Bronchial epithelial cell (primary cell): ENCODE measurements around the gene INTS1. TPM values are rescaled to one million over a fixed set of nuclear protein-coding genes. Genes with fewer than 3 reads are reported as not detected.

ENCODE experiments used
- DNase-seq: peaks from one replicate; pipeline ENCODE4 v3.0.0-alpha.2; 2010; ENCODE audit warnings: low read depth
- FAIRE-seq: peaks from 2 replicates; lab custom pipeline; 2011; peaks lifted over from hg19 to GRCh38; lab: Jason Lieb, UNC
- H3K27me3 ChIP-seq: 2 replicates; pipeline ENCODE4 v1.5.1; 2011; ENCODE audit warnings: low read length; ENCODE audit not compliant: control insufficient read depth, insufficient read depth
- H3K36me3 ChIP-seq: 2 replicates; pipeline ENCODE4 v1.5.1; 2011; ENCODE audit warnings: low read length; ENCODE audit not compliant: control insufficient read depth, insufficient read depth
- H3K4me3 ChIP-seq: 2 replicates; pipeline ENCODE4 v1.5.1; 2011; ENCODE audit warnings: mild to moderate bottlenecking, low read depth, low read length, control low read depth
- total RNA-seq: library from RNA; depleted of rRNA; stranded (reverse); fragments of >200 nt; gene quantifications from 2 replicates; pipeline ENCODE4 v1.2.1, GENCODE V29; 2014
- TF ChIP-seq, protein P1 (sequence below): IDR thresholded peaks from 2 replicates; pipeline ENCODE4 v1.5.1; 2011; ENCODE audit warnings: mild to moderate bottlenecking, moderate library complexity, low read length, control low read depth, inconsistent platforms; ENCODE audit not compliant: insufficient read depth, severe bottlenecking

Gene INTS1
- total RNA-seq, 1 donor from 2014 or later, result 18.7 TPM

DNA sequence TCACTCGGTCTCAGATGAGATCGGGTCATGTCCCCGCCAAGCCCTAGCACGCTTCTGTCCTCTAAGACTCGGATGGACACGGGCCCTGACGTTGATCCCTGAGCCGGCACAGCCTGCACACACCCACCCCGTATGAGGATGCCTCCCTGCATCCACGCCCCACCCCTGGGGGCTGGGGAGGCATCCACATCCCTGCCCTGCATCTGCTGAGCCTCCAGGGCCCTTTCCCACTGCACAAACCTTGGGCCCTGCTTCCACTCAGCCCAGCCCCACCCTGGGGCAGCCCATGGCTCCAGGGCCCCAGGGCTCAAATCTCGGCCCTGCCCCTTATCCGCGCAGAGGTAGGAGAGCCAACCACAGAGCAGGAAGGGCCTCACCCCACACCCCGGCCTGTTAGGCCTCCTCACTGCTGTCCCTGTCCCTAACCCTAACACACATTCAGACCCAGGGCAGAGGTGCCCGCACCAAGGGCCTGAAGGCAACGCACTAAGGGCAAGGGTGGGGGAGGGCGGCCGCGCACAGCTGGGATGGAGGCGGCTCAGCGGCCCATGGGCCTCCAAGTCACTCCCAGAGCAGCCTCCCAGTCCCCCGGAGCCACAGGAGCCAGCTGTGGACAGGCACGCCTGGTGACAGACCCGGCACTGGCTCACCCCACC lies 35.4 kb downstream of the INTS1 start:
- Histone ChIP-seq H3K4me3 (no peak overlapping the region), H3K27me3 (no peaks in the 10 kb centered on the region), H3K36me3 (peaks cover 25% of the 10 kb centered on the region)
- TF ChIP-seq, protein P1, sequence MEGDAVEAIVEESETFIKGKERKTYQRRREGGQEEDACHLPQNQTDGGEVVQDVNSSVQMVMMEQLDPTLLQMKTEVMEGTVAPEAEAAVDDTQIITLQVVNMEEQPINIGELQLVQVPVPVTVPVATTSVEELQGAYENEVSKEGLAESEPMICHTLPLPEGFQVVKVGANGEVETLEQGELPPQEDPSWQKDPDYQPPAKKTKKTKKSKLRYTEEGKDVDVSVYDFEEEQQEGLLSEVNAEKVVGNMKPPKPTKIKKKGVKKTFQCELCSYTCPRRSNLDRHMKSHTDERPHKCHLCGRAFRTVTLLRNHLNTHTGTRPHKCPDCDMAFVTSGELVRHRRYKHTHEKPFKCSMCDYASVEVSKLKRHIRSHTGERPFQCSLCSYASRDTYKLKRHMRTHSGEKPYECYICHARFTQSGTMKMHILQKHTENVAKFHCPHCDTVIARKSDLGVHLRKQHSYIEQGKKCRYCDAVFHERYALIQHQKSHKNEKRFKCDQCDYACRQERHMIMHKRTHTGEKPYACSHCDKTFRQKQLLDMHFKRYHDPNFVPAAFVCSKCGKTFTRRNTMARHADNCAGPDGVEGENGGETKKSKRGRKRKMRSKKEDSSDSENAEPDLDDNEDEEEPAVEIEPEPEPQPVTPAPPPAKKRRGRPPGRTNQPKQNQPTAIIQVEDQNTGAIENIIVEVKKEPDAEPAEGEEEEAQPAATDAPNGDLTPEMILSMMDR, result no peak
- FAIRE-seq (no peak), DNase-seq (no peak)

DNA sequence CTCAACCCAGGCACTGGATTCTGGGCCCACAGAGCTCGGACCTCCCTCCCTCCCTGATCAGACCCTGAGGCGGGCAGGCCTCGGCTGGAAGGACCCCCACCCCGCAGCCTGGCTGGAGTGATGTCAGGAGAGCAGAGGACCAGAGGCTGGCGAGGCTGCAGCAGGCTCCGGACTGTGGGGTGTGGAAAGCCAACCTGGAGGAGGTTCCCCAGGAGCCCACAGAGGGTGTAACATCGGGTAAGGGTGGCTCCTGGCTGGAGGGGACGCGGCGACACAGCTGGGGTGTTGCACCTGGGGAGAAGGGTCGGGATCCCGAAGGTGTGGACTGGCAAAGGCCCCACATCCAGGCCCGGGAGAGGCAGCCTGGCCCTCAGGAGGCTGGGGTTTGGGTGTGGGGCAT lies 36.0 kb downstream of the INTS1 start:
- Histone ChIP-seq H3K36me3 (peaks cover 19% of the 10 kb centered on the region), H3K4me3 (no peak overlapping the region), H3K27me3 (no peaks in the 10 kb centered on the region)
- DNase-seq (no peak), FAIRE-seq (no peak)
- TF ChIP-seq, protein P1, result no peak

DNA sequence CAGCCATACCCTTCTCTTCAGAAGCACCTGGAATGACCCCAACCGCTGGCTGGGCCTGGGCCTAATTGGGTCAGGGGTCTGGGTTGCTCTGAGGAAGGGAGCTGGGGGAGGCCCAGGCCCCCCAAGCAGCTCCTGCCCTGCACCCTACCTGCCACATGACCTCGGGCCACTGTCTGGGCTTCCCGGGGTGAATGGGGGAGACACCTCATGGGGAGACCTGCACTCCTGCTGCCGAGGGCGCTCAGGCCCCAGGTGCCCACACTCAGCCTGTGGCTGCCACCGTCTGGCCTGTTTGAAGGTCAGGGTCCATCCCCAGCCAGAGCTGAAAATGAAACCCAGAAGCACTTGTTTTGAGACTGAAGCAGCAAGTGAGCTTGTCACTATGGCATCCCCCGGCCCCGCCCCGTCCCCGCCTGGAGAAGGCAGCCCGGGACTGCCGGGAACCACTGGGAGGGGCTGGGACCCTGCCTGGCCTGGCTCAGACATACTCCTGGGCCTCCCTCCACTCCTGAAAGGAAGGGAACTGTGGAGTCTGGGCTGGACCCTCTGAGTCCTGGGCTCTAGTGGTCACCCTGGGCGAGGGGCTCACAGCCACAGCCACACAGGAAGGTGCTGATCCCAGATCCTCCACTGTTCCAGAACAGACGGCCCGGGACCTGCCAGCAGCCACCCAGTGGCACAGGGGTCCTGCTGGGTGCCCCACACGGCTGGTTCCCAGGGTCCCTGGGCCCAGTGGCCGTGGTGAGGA lies 37.5 kb downstream of the INTS1 start:
- no peak overlapping the region for H3K4me3 ChIP-seq
- H3K36me3 ChIP-seq, result peaks cover 12% of the 10 kb centered on the region
- DNase-seq (no peak), FAIRE-seq (no peak)
- no peaks in the 10 kb centered on the region for H3K27me3 ChIP-seq
- TF ChIP-seq, protein P1, result no peak

DNA sequence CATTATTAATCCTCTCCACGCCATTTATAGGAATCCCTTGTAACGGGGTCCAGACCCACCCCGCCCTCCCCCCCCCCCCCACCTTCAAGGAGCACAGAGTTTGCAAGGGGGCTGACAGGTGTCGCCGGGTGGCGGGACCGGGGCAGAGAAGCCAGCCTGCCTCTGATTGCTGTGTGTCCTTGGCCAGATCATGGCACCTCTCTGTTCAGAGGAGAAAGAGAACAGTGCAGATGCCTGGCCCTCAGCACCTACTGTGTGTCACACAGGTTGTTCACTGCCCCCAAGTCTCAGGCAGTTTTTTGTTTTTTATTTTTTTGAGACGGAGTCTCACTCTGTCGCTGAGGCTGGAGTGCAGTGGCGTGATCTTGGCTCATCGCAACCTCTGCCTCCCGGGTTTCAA lies 39.5 kb downstream of the INTS1 start:
- FAIRE-seq, result no peak
- H3K36me3 ChIP-seq, result peaks cover 1% of the 10 kb centered on the region
- no peak for DNase-seq
- no peak overlapping the region for H3K4me3 ChIP-seq
- TF ChIP-seq, protein P1, result no peak
- no peaks in the 10 kb centered on the region for H3K27me3 ChIP-seq

DNA sequence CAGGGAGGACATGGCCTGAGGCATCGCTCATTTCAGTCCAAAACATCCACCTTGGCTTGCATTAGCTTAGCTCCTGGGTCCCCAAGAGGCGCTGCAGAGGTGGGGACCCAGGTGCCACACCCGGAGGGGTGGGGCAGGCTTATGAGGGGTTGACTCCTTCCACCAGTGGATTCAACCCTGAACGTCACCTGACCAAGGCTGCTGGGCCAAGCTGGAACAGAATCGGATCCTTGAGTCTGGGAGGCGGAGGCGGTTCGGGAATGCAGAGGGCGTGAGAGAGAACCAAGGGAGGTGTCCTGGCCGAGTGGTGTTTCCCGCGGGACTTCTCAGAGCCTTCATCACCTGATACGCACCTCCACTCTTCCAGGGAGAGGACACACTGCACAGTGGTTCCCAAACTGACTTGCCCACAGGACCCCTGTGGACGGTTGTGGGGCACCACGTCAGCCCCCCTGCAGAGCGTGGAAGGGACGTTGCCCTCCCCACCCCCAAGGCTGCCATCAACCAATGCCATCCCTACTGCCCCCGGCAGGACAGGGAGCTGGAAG lies 40.4 kb downstream of the INTS1 start:
- H3K27me3 ChIP-seq, result no peaks in the 10 kb centered on the region
- no peak for FAIRE-seq
- no peaks in the 10 kb centered on the region for H3K36me3 ChIP-seq
- no peak overlapping the region for H3K4me3 ChIP-seq
- no peak for DNase-seq
- TF ChIP-seq, protein P1, result no peak
